Left renal cortex interstitium (tissue), 4 donors: ENCODE data around the gene CNTNAP2. TPM values are rescaled to one million over a fixed set of nuclear protein-coding genes. Genes with fewer than 3 reads are reported as not detected.

Experiments
- DNase-seq, 4 donors: peaks; one replicate each; pipeline ENCODE4 v3.0.0-alpha.2; 2013; ENCODE audit warnings: low read depth in 4 of 4, low spot score in 2 of 4, missing footprints in 1 of 4
- polyA plus RNA-seq, 4 donors: library from polyadenylated mRNA; unstranded; fragments of 120-200 nt; gene quantifications; one replicate each; pipeline ENCODE4 v1.2.1, GENCODE V29; 2013; ENCODE audit not compliant: insufficient read length in 4 of 4

Gene CNTNAP2
- polyA plus RNA-seq, 4 donors, result 22.3 to 27.6 (median 27.1) TPM

- peak; percentile 63 to 82 (median 68) for DNase-seq
Observed at GRCh38 chr7:148084138-148084537, 1967.5 kb downstream of the CNTNAP2 start.

GRCh38 chr7:148091882-148092281 is 1975.3 kb downstream of the CNTNAP2 start:
- no peak for DNase-seq

- DNase-seq, result no peak
Observed at GRCh38 chr7:148093375-148094166, 1977.0 kb downstream of the CNTNAP2 start.

GRCh38 chr7:148095066-148095465 is 1978.5 kb downstream of the CNTNAP2 start:
- no peak for DNase-seq

GRCh38 chr7:148104136-148104716 is 1987.6 kb downstream of the CNTNAP2 start:
- DNase-seq, result no peak

- DNase-seq, result no peak
Observed at GRCh38 chr7:148104924-148105323, 1988.3 kb downstream of the CNTNAP2 start.

- no peak for DNase-seq
Observed at GRCh38 chr7:148105853-148106252, 1989.3 kb downstream of the CNTNAP2 start.

- DNase-seq, result no peak
Observed at GRCh38 chr7:148107443-148108127, 1991.0 kb downstream of the CNTNAP2 start.

GRCh38 chr7:148108381-148108780 is 1991.8 kb downstream of the CNTNAP2 start:
- no peak for DNase-seq

GRCh38 chr7:148110097-148110868 is 1993.7 kb downstream of the CNTNAP2 start:
- no peak for DNase-seq

GRCh38 chr7:148114804-148115203 is 1998.2 kb downstream of the CNTNAP2 start:
- DNase-seq, result no peak

GRCh38 chr7:148115308-148115707 is 1998.7 kb downstream of the CNTNAP2 start:
- DNase-seq, result no peak

- DNase-seq, result no peak
Observed at GRCh38 chr7:148116195-148116594, 1999.6 kb downstream of the CNTNAP2 start.

GRCh38 chr7:148116829-148117403 is 2000.3 kb downstream of the CNTNAP2 start:
- no peak for DNase-seq

GRCh38 chr7:148118371-148118770 is 2001.8 kb downstream of the CNTNAP2 start:
- no peak for DNase-seq

GRCh38 chr7:148121401-148121800 is 2004.8 kb downstream of the CNTNAP2 start:
- no peak for DNase-seq

- no peak for DNase-seq
Observed at GRCh38 chr7:148121847-148122246, 2005.2 kb downstream of the CNTNAP2 start.

GRCh38 chr7:148124477-148124876 is 2007.9 kb downstream of the CNTNAP2 start:
- no peak for DNase-seq

GRCh38 chr7:148127374-148127773 is 2010.8 kb downstream of the CNTNAP2 start:
- no peak for DNase-seq

- no peak for DNase-seq
Observed at GRCh38 chr7:148129023-148129422, 2012.4 kb downstream of the CNTNAP2 start.

- no peak for DNase-seq
Observed at GRCh38 chr7:148135116-148135515, 2018.5 kb downstream of the CNTNAP2 start.
